Parathyroid adenoma (tissue), 2 donors: ENCODE data around the gene RBPMS2.

Experiments used
- H2AFZ ChIP-seq: fragments of 300-600 bp; sonication (generic); one replicate; pipeline ENCODE4 v1.7.0; 2017; ENCODE audit warnings: antibody characterized with exemption, mild to moderate bottlenecking
- H3K27ac ChIP-seq: fragments of 300-600 bp; sonication (generic); one replicate; pipeline ENCODE4 v1.7.0; 2017
- H3K27me3 ChIP-seq: fragments of 300-600 bp; sonication (generic); one replicate; pipeline ENCODE4 v1.7.0; 2017; ENCODE audit warnings: low read length; ENCODE audit not compliant: control insufficient read depth, insufficient read depth
- H3K36me3 ChIP-seq: fragments of 300-600 bp; sonication (generic); one replicate; pipeline ENCODE4 v1.7.0; 2017; ENCODE audit warnings: low read length; ENCODE audit not compliant: control insufficient read depth, insufficient read depth
- H3K4me1 ChIP-seq: fragments of 300-600 bp; sonication (generic); one replicate; pipeline ENCODE4 v1.7.0; 2017; ENCODE audit warnings: control low read depth
- H3K4me2 ChIP-seq: fragments of 300-600 bp; sonication (generic); one replicate; pipeline ENCODE4 v1.7.0; 2017; ENCODE audit warnings: low read length
- H3K4me3 ChIP-seq: fragments of 300-600 bp; sonication (generic); one replicate; pipeline ENCODE4 v1.7.0; 2017; ENCODE audit warnings: low read depth, low read length
- H3K79me2 ChIP-seq: fragments of 300-600 bp; sonication (generic); one replicate; pipeline ENCODE4 v1.7.0; 2017; ENCODE audit warnings: control low read depth
- H3K9ac ChIP-seq: fragments of 300-600 bp; sonication (generic); one replicate; pipeline ENCODE4 v1.7.0; 2017; ENCODE audit warnings: mild to moderate bottlenecking
- H3K9me3 ChIP-seq: fragments of 300-600 bp; sonication (generic); one replicate; pipeline ENCODE4 v1.7.0; 2017; ENCODE audit warnings: low read length; ENCODE audit not compliant: control insufficient read depth
- CTCF ChIP-seq: fragments of 300-600 bp; sonication (generic); IDR thresholded peaks from one replicate; pipeline ENCODE4 v1.7.0; 2017; ENCODE audit warnings: antibody characterized with exemption, mild to moderate bottlenecking
- donor health status: primary hyperparathyroidism.

Gene RBPMS2

GRCh38 chr15:64717130-64717529 lies 58.3 kb downstream of the RBPMS2 start:
- H3K27ac ChIP-seq = peak overlapping the region; percentile 71
- H3K9ac ChIP-seq = no peak overlapping the region
- no peaks in the 10 kb centered on the region for H3K36me3 ChIP-seq
- H2AFZ ChIP-seq = no peak overlapping the region
- no peaks in the 10 kb centered on the region for H3K79me2 ChIP-seq
- peaks cover 2% of the 10 kb centered on the region for H3K4me1 ChIP-seq
- TF ChIP-seq CTCF = no peak
- no peak overlapping the region for H3K4me3 ChIP-seq
- H3K27me3 ChIP-seq = no peaks in the 10 kb centered on the region
- H3K9me3 ChIP-seq = no peaks in the 10 kb centered on the region
- no peak overlapping the region for H3K4me2 ChIP-seq

GRCh38 chr15:64716452-64716851 lies 58.9 kb downstream of the RBPMS2 start:
- H3K79me2 ChIP-seq = no peaks in the 10 kb centered on the region
- no peak overlapping the region for H3K4me2 ChIP-seq
- TF ChIP-seq CTCF = no peak
- no peak overlapping the region for H3K9ac ChIP-seq
- H3K4me1 ChIP-seq = peaks cover 2% of the 10 kb centered on the region
- no peak overlapping the region for H2AFZ ChIP-seq
- no peak overlapping the region for H3K4me3 ChIP-seq
- no peaks in the 10 kb centered on the region for H3K36me3 ChIP-seq
- no peaks in the 10 kb centered on the region for H3K27me3 ChIP-seq
- no peaks in the 10 kb centered on the region for H3K9me3 ChIP-seq
- H3K27ac ChIP-seq = no peak overlapping the region

- no peak for TF ChIP-seq CTCF
Measured at GRCh38 chr15:64713592-64713991, 61.8 kb downstream of the RBPMS2 start.

GRCh38 chr15:64712353-64712752 lies 63.0 kb downstream of the RBPMS2 start:
- Histone ChIP-seq H3K4me3 (no peak overlapping the region), H3K4me2 (no peak overlapping the region), H3K27me3 (no peaks in the 10 kb centered on the region), H3K9ac (no peak overlapping the region), H3K27ac (no peak overlapping the region), H3K79me2 (no peaks in the 10 kb centered on the region), H3K4me1 (no peaks in the 10 kb centered on the region), H3K9me3 (no peaks in the 10 kb centered on the region), H3K36me3 (no peaks in the 10 kb centered on the region), H2AFZ (no peak overlapping the region)
- no peak for TF ChIP-seq CTCF

More at GRCh38 chr15:64713592-64713991, 61.8 kb downstream of the RBPMS2 start:
- no peak overlapping the region for H2AFZ ChIP-seq
- no peak overlapping the region for H3K4me2 ChIP-seq
- H3K27ac ChIP-seq = no peak overlapping the region
- no peaks in the 10 kb centered on the region for H3K27me3 ChIP-seq
- H3K36me3 ChIP-seq = no peaks in the 10 kb centered on the region
- H3K4me1 ChIP-seq = no peaks in the 10 kb centered on the region
- H3K9me3 ChIP-seq = no peaks in the 10 kb centered on the region
- no peak overlapping the region for H3K4me3 ChIP-seq
- H3K79me2 ChIP-seq = no peaks in the 10 kb centered on the region
- H3K9ac ChIP-seq = no peak overlapping the region

GRCh38 chr15:64710676-64711428 lies 64.5 kb downstream of the RBPMS2 start:
- Histone ChIP-seq H3K27ac (no peak overlapping the region), H3K9me3 (no peaks in the 10 kb centered on the region), H3K36me3 (no peaks in the 10 kb centered on the region), H3K4me3 (no peak overlapping the region), H3K79me2 (no peaks in the 10 kb centered on the region), H2AFZ (no peak overlapping the region), H3K4me1 (no peaks in the 10 kb centered on the region), H3K4me2 (no peak overlapping the region), H3K27me3 (no peaks in the 10 kb centered on the region), H3K9ac (no peak overlapping the region)
- TF ChIP-seq CTCF = no peak
